Activated naive CD4-positive, alpha-beta T cell treated with anti-CD3 and anti-CD28 coated beads for 36 hours (primary cell): Measurements from ENCODE around the gene MBTPS2. TPM values are rescaled to one million over a fixed set of nuclear protein-coding genes. Genes with fewer than 3 reads are reported as not detected.

Experiments
- CTCF ChIA-PET: fragments of 350-600 bp; sonication (Branson Sonifier 250); formaldehyde crosslinking; loops from one replicate; lab custom pipeline; 2021; ENCODE audit warnings: antibody characterized with exemption; lab: Charles Lee
- DNase-seq: peaks from one replicate; pipeline ENCODE4 v3.0.0-alpha.2; 2020
- H3K27ac Mint-ChIP-seq: one replicate; pipeline ENCODE4 v1.8.0; 2021; ENCODE audit warnings: mild to moderate bottlenecking, mixed read lengths
- H3K27me3 Mint-ChIP-seq: one replicate; pipeline ENCODE4 v1.8.0; 2021; ENCODE audit warnings: low read depth, mixed read lengths
- H3K36me3 Mint-ChIP-seq: one replicate; pipeline ENCODE4 v1.8.0; 2021; ENCODE audit warnings: low read depth, mixed read lengths
- H3K4me1 Mint-ChIP-seq: one replicate; pipeline ENCODE4 v1.8.0; 2021; ENCODE audit warnings: low read depth, mixed read lengths
- H3K4me3 Mint-ChIP-seq: one replicate; pipeline ENCODE4 v1.8.0; 2021; ENCODE audit warnings: mild to moderate bottlenecking, moderate library complexity, mixed read lengths
- H3K9me3 Mint-ChIP-seq: one replicate; pipeline ENCODE4 v1.8.0; 2021; ENCODE audit warnings: mixed read lengths
- intact Hi-C: fragments of 100-400 bp; cut with micrococcal nuclease; formaldehyde crosslinking; loops from one replicate; pipeline ENCODE4 v1.15.1; 2023
- total RNA-seq, 2 experiments: library from RNA; stranded (reverse); gene quantifications; one replicate each; pipeline ENCODE4 v1.2.3, GENCODE V29; 2021

Gene MBTPS2
- total RNA-seq, 2 experiments from 2014 or later: 4.7 to 5.4 TPM

- intact Hi-C loops: loop anchor here (2.0 to 5.0 kb wide), 2 partner anchors 135 to 1856 kb away; partner anchors contain the start of gene SAT1
- Mint-ChIP-seq H3K9me3 (no peaks in the 10 kb centered on the region), H3K27ac (no peak overlapping the region), H3K27me3 (no peaks in the 10 kb centered on the region), H3K36me3 (no peaks in the 10 kb centered on the region), H3K4me3 (no peak overlapping the region), H3K4me1 (peaks cover 26% of the 10 kb centered on the region)
- DNase-seq: no peak
- CTCF ChIA-PET: interaction anchor here (1.6 kb wide), 1 partner anchor 84 kb away, joined by 3 read pairs; no protein-coding TSS in a partner anchor
Measured at GRCh38 chrX:21926116-21926515, 86.7 kb downstream of the MBTPS2 start.

GRCh38 chrX:21926527-21927278, 87.3 kb downstream of the MBTPS2 start:
- Mint-ChIP-seq H3K27me3 (no peaks in the 10 kb centered on the region), H3K27ac (peak overlapping the region; percentile 68), H3K36me3 (no peaks in the 10 kb centered on the region), H3K4me3 (no peak overlapping the region), H3K4me1 (peaks cover 26% of the 10 kb centered on the region), H3K9me3 (no peaks in the 10 kb centered on the region)
- peak; percentile 26 for DNase-seq
- CTCF ChIA-PET: interaction anchor here (1.6 kb wide), 1 partner anchor 85 kb away, joined by 3 read pairs; no protein-coding TSS in a partner anchor
- intact Hi-C loops: loop anchor here (1.0 to 5.0 kb wide), 5 partner anchors 14 to 1856 kb away; partner anchors contain the start of genes SAT1 and SMS

GRCh38 chrX:21929209-21929608, 89.8 kb downstream of the MBTPS2 start:
- Mint-ChIP-seq H3K36me3 (no peaks in the 10 kb centered on the region), H3K4me1 (peaks cover 35% of the 10 kb centered on the region), H3K4me3 (no peak overlapping the region), H3K9me3 (no peaks in the 10 kb centered on the region), H3K27me3 (no peaks in the 10 kb centered on the region), H3K27ac (no peak overlapping the region)
- DNase-seq: no peak
- intact Hi-C loops: loop anchor here (5.0 kb wide), 1 partner anchor 1853 kb away; the partner anchor contains the start of gene SAT1
- CTCF ChIA-PET: interaction anchor here (0.6 kb wide), 1 partner anchor 47 kb away, joined by 3 read pairs; no protein-coding TSS in a partner anchor

GRCh38 chrX:21930986-21931385, 91.6 kb downstream of the MBTPS2 start:
- H3K27ac Mint-ChIP-seq: no peak overlapping the region
- no peaks in the 10 kb centered on the region for H3K9me3 Mint-ChIP-seq
- intact Hi-C loops: no loop called here
- no peak overlapping the region for H3K4me3 Mint-ChIP-seq
- peaks cover 34% of the 10 kb centered on the region for H3K4me1 Mint-ChIP-seq
- no peak for DNase-seq
- CTCF ChIA-PET: no interaction called here
- no peaks in the 10 kb centered on the region for H3K27me3 Mint-ChIP-seq
- no peaks in the 10 kb centered on the region for H3K36me3 Mint-ChIP-seq

- Mint-ChIP-seq H3K4me1 (peaks cover 27% of the 10 kb centered on the region), H3K27me3 (no peaks in the 10 kb centered on the region), H3K4me3 (no peak overlapping the region), H3K27ac (no peak overlapping the region), H3K36me3 (no peaks in the 10 kb centered on the region), H3K9me3 (no peaks in the 10 kb centered on the region)
- peak; percentile 21 for DNase-seq
- CTCF ChIA-PET: no interaction called here
- intact Hi-C loops: loop anchor here (1.0 kb wide), 1 partner anchor 9 kb away; no protein-coding TSS in a partner anchor
Measured at GRCh38 chrX:21932292-21933002, 93.0 kb downstream of the MBTPS2 start.

DNA sequence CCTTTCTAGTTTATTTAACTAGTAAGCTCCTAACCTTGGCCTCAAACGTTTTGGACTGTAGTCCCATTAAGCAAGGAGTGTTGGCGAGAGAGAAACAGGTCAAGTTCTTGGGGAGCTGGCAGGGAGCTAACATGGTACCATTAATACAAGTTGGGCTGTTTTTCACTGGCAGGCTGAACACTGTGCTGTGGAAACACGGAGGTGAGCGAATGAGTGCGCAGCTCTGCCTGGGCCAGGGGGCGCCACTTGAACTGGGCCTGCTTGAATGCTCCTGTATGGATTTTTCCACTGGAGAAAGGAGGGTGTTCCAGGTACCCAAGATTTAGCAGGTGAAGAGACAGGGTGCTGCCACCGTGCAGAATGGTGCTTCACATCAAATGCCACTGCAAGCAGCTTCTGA, 93.7 kb downstream of the MBTPS2 start:
- CTCF ChIA-PET: no interaction called here
- Mint-ChIP-seq H3K4me1 (peaks cover 27% of the 10 kb centered on the region), H3K27ac (no peak overlapping the region), H3K36me3 (no peaks in the 10 kb centered on the region), H3K27me3 (no peaks in the 10 kb centered on the region), H3K4me3 (no peak overlapping the region), H3K9me3 (no peaks in the 10 kb centered on the region)
- intact Hi-C loops: no loop called here
- no peak for DNase-seq

DNA sequence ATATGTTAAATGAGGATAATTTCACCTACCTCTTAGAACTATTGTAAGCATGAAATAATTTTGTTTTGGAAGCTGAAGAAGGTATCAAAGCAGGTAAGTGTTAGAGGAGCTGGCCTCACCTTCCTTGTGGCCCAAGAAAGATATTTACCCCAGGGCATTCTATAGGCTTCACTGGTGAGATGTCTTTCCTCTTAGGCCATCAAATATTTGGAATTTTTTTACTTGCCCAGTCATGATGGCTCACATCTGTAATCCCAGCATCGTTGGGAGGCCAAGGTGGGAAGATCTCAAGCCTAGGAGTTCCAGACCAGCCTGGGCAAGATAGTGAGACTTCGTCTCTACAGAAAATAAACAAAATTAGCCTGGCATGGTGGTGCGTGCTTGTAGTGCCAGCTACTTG, 95.0 kb downstream of the MBTPS2 start:
- no peaks in the 10 kb centered on the region for H3K36me3 Mint-ChIP-seq
- H3K27me3 Mint-ChIP-seq: no peaks in the 10 kb centered on the region
- no peaks in the 10 kb centered on the region for H3K9me3 Mint-ChIP-seq
- CTCF ChIA-PET: interaction anchor here (0.8 kb wide), 1 partner anchor 1119 kb away, joined by 4 read pairs; no protein-coding TSS in a partner anchor
- no peak for DNase-seq
- no peak overlapping the region for H3K4me3 Mint-ChIP-seq
- H3K27ac Mint-ChIP-seq: no peak overlapping the region
- peaks cover 19% of the 10 kb centered on the region for H3K4me1 Mint-ChIP-seq
- intact Hi-C loops: no loop called here

Other genes starting within 250 kb of the MBTPS2 start
- gene KLHL34, start 181.3 kb upstream of the MBTPS2 start, total RNA-seq: 1 to 10 TPM; 1.1 to 1.2 TPM
- gene SMPX, start 81.5 kb upstream of the MBTPS2 start, total RNA-seq: not detected
- 1 to 10 TPM in 1 of 2 experiments, under 1 TPM in 1; 0.79 to 1.3 TPM for gene YY2, start 16.4 kb downstream of the MBTPS2 start, total RNA-seq
- gene SMS, start 101.1 kb downstream of the MBTPS2 start, total RNA-seq: 100 to 1,000 TPM; 148 to 156 TPM
- under 1 TPM; 0.31 to 0.64 TPM for gene PHEX, start 192.7 kb downstream of the MBTPS2 start, total RNA-seq